ENCODE results near the gene HIVEP3. TPM values are rescaled to one million over a fixed set of nuclear protein-coding genes. Genes with fewer than 3 reads are reported as not detected.

The HIVEP3 gene
- total RNA-seq, 1 experiment from 2014 or later: 6.0 TPM

- no peak for ATAC-seq
- Histone ChIP-seq H3K27me3 (ENCODE audit: control insufficient read depth, insufficient read depth, low read length) (no peaks in the 10 kb centered on the region), H3K4me3 (ENCODE audit: low read depth in 2 of 2, low read length in 2 of 2) (no peak overlapping the region), H3K27ac (ENCODE audit: low read length) (no peak overlapping the region), H3K9me3 (ENCODE audit: control insufficient read depth, insufficient read depth, low read depth, low read length) (no peaks in the 10 kb centered on the region), H3K4me1 (ENCODE audit: control insufficient read depth, insufficient read depth, low read length) (peaks cover 16% of the 10 kb centered on the region), H3K36me3 (ENCODE audit: control insufficient read depth, insufficient read depth, low read length) (no peaks in the 10 kb centered on the region)
- POLR2A ChIA-PET: no interaction called here
- no peak for DNase-seq (ENCODE audit: low read depth, low spot score)
- in situ Hi-C loops (cut with HindIII; ENCODE audit: low pct_unique_long_range_greater_than_20kb, low sequenced_read_pairs) (no loop called here), intact Hi-C loops (cut with micrococcal nuclease; ENCODE audit: unreplicated experiment) (no loop called here)
- no TSS peak for BruUV-seq (replicated peaks)
- CTCF ChIA-PET: no interaction called here
- TF ChIP-seq POLR2AphosphoS5 (IDR thresholded peaks at IDR 0.05; ENCODE audit: low read depth, low read length) (no peak), REST (IDR thresholded peaks at IDR 0.05; ENCODE audit: insufficient read depth in 1 of 2, low read depth in 2 of 2, low read length in 1 of 2) (no peak), CTCF (IDR thresholded peaks at IDR 0.05) (no peak), SIN3A (IDR thresholded peaks at IDR 0.05; ENCODE audit: borderline replicate concordance, insufficient read depth, low read depth, low read length) (no peak), TCF7L2 (IDR thresholded peaks at IDR 0.05; ENCODE audit: low read depth, low read length) (no peak)
Observed at GRCh38 chr1:41482001-41482765, 436.5 kb downstream of the HIVEP3 start.

- H3K4me1 ChIP-seq (ENCODE audit: control insufficient read depth, insufficient read depth, low read length): peaks cover 13% of the 10 kb centered on the region
- POLR2A ChIA-PET: no interaction called here
- no peaks in the 10 kb centered on the region for H3K36me3 ChIP-seq (ENCODE audit: control insufficient read depth, insufficient read depth, low read length)
- H3K9me3 ChIP-seq (ENCODE audit: control insufficient read depth, insufficient read depth, low read depth, low read length): no peaks in the 10 kb centered on the region
- CTCF ChIA-PET: no interaction called here
- DNase-seq (ENCODE audit: low read depth, low spot score) (no peak), ATAC-seq (no peak)
- intact Hi-C loops (cut with micrococcal nuclease; ENCODE audit: unreplicated experiment) (no loop called here), in situ Hi-C loops (cut with HindIII; ENCODE audit: low pct_unique_long_range_greater_than_20kb, low sequenced_read_pairs) (no loop called here)
- no peaks in the 10 kb centered on the region for H3K27me3 ChIP-seq (ENCODE audit: control insufficient read depth, insufficient read depth, low read length)
- no peak overlapping the region for H3K4me3 ChIP-seq (ENCODE audit: low read depth in 2 of 2, low read length in 2 of 2)
- TF ChIP-seq REST (IDR thresholded peaks at IDR 0.05; ENCODE audit: insufficient read depth in 1 of 2, low read depth in 2 of 2, low read length in 1 of 2) (no peak), TCF7L2 (IDR thresholded peaks at IDR 0.05; ENCODE audit: low read depth, low read length) (no peak), SIN3A (IDR thresholded peaks at IDR 0.05; ENCODE audit: borderline replicate concordance, insufficient read depth, low read depth, low read length) (no peak), POLR2AphosphoS5 (IDR thresholded peaks at IDR 0.05; ENCODE audit: low read depth, low read length) (no peak), CTCF (IDR thresholded peaks at IDR 0.05) (no peak)
- BruUV-seq (replicated peaks): no TSS peak
- no peak overlapping the region for H3K27ac ChIP-seq (ENCODE audit: low read length)
Observed at GRCh38 chr1:41481109-41481775, 437.5 kb downstream of the HIVEP3 start.

Data from Panc1 (cell line).